ENCODE results near the gene SCRN2.

DNA sequence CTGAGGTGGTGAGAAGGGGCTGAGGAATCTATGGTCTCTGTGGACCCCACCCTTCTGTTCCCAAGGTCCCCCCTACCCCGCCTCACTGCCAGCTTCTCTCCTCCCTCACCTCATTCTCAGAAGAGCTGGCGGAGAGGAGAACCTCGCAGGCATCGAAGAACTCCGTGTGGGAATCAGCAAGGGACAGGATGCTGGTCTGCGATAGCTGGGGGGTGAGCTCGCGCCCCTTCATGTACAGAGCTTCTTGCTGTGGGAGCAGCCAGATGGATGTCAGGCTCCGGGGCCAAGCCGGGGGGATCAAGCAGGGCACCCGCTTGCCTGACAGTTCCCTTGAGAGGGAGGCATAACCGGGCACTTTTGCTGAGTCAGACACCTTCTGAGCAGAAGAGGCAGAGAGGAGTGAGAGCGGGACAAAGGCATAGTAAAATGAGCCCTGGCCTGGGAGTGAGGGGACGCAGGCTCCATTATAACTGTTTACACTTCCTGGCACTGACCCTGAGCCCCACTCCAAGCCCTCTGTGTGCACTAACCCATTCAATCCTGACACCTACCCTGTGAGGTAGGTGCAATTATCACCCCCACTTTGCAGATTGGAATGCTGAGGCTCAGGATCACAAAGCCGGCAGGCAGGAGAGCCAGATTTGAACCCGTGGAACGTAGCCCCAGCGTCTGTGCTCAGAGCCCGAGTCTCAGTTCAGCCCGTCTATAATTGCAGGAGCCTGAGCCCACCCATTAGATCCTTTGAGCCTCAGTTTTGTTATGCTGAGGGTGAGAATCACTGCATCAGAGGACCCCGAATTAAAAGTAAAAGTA is 25.8 kb downstream of the SCRN2 start:
- TF ChIP-seq MLXIP (CRISPR knock-in tag; IDR thresholded peaks at IDR 0.05; ENCODE audit: borderline replicate concordance) (no peak), SIN3A (IDR thresholded peaks at IDR 0.05; ENCODE audit: borderline replicate concordance, low read depth, low read length) (no peak), NR2C2 (CRISPR knock-in tag; IDR thresholded peaks at IDR 0.05; ENCODE audit: borderline replicate concordance) (no peak), POLR2A (IDR thresholded peaks at IDR 0.05; ENCODE audit: insufficient read depth in 1 of 2, low read depth in 2 of 2, low read length in 2 of 2) (no peak), EZH2 (conservative IDR thresholded peaks at IDR 0.05; ENCODE audit: low read depth, low read length) (no peak), SRSF9 (IDR thresholded peaks at IDR 0.05; ENCODE audit: borderline replicate concordance, insufficient read depth, low read depth, low read length, poor library complexity, severe bottlenecking) (no peak), BHLHE40 (IDR thresholded peaks at IDR 0.05; ENCODE audit: low read length) (no peak), WIZ (CRISPR knock-in tag; IDR thresholded peaks at IDR 0.05) (no peak), JUNB (CRISPR knock-in tag; IDR thresholded peaks at IDR 0.05; ENCODE audit: borderline replicate concordance) (no peak)
- TF ChIP-seq, protein P1, sequence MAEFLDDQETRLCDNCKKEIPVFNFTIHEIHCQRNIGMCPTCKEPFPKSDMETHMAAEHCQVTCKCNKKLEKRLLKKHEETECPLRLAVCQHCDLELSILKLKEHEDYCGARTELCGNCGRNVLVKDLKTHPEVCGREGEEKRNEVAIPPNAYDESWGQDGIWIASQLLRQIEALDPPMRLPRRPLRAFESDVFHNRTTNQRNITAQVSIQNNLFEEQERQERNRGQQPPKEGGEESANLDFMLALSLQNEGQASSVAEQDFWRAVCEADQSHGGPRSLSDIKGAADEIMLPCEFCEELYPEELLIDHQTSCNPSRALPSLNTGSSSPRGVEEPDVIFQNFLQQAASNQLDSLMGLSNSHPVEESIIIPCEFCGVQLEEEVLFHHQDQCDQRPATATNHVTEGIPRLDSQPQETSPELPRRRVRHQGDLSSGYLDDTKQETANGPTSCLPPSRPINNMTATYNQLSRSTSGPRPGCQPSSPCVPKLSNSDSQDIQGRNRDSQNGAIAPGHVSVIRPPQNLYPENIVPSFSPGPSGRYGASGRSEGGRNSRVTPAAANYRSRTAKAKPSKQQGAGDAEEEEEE (CRISPR knock-in tag; IDR thresholded peaks at IDR 0.05; ENCODE audit: borderline replicate concordance), result no peak
- TF ChIP-seq, protein P2, sequence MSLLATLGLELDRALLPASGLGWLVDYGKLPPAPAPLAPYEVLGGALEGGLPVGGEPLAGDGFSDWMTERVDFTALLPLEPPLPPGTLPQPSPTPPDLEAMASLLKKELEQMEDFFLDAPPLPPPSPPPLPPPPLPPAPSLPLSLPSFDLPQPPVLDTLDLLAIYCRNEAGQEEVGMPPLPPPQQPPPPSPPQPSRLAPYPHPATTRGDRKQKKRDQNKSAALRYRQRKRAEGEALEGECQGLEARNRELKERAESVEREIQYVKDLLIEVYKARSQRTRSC (CRISPR knock-in tag; IDR thresholded peaks at IDR 0.05; ENCODE audit: low read depth), result no peak
- TF ChIP-seq, protein P3, sequence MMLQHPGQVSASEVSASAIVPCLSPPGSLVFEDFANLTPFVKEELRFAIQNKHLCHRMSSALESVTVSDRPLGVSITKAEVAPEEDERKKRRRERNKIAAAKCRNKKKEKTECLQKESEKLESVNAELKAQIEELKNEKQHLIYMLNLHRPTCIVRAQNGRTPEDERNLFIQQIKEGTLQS (CRISPR knock-in tag; IDR thresholded peaks at IDR 0.05), result no peak

Data from HepG2 (cell line).